Stimulated activated naive CD8-positive, alpha-beta T cell treated with anti-CD3 and anti-CD28 coated beads, Interleukin-15, amount 100 ng/mL, for 72 hours (primary cell): ENCODE measurements around the gene TBC1D12.
"Not testable (repeated sequence)": the region's sequence is repeated elsewhere in the genome, so short reads cannot be mapped to it uniquely, and the experiment has no call there.

ENCODE experiments used
- ATAC-seq: fragments of 150-1000 bp; cut with Tn5 transposase; 2 replicates; pipeline ENCODE4 v1.10.0; 2021; ENCODE audit warnings: mild to moderate bottlenecking, moderate library complexity
- DNase-seq, 2 donors: peaks; one replicate each; pipeline ENCODE4 v3.0.0; 2021 to 2022
- H3K27ac Mint-ChIP-seq, 2 donors: one replicate each; pipeline ENCODE4 v1.8.0; 2022; ENCODE audit warnings: mild to moderate bottlenecking in 2 of 2, mixed read lengths in 2 of 2, moderate library complexity in 2 of 2
- H3K27me3 Mint-ChIP-seq: one replicate; pipeline ENCODE4 v1.8.0; 2022; ENCODE audit warnings: mixed read lengths
- H3K4me1 Mint-ChIP-seq: one replicate; pipeline ENCODE4 v1.8.0; 2022; ENCODE audit warnings: mild to moderate bottlenecking, mixed read lengths
- H3K4me3 Mint-ChIP-seq, 2 donors: one replicate each; pipeline ENCODE4 v1.8.0; 2022; ENCODE audit warnings: mild to moderate bottlenecking in 2 of 2, mixed read lengths in 2 of 2, moderate library complexity in 1 of 2
- H3K9me3 Mint-ChIP-seq, 2 donors: one replicate each; pipeline ENCODE4 v1.8.0; 2022; ENCODE audit warnings: mixed read lengths in 2 of 2

Gene TBC1D12

GRCh38 chr10:94531550-94531949 lies 129.2 kb downstream of the TBC1D12 start:
- DNase-seq, H3K4me1 Mint-ChIP-seq, ATAC-seq, H3K4me3 Mint-ChIP-seq, H3K9me3 Mint-ChIP-seq, H3K27ac Mint-ChIP-seq: not testable (repeated sequence)
- H3K27me3 Mint-ChIP-seq = peaks cover 27% of the 10 kb centered on the region

- DNase-seq (no peak), ATAC-seq (no peak)
- Mint-ChIP-seq H3K4me1 (no peaks in the 10 kb centered on the region), H3K4me3 (no peak overlapping the region), H3K9me3 (no peaks in the 10 kb centered on the region), H3K27me3 (peaks cover 13% of the 10 kb centered on the region), H3K27ac (no peak overlapping the region)
These were observed 130.7 kb downstream of the TBC1D12 start for GRCh38 chr10:94533027-94533426.

GRCh38 chr10:94542282-94542681 lies 139.9 kb downstream of the TBC1D12 start:
- not testable (repeated sequence) for H3K27ac Mint-ChIP-seq, H3K9me3 Mint-ChIP-seq, H3K4me1 Mint-ChIP-seq, H3K4me3 Mint-ChIP-seq, ATAC-seq, DNase-seq
- H3K27me3 Mint-ChIP-seq = peaks cover 14% of the 10 kb centered on the region

- Mint-ChIP-seq H3K27me3 (peaks cover under 1% of the 10 kb centered on the region), H3K4me1 (peaks cover 16% of the 10 kb centered on the region), H3K4me3 (peak within 1 kb of the TSS; percentile 98 to 100), H3K9me3 (peaks cover 0 to 4% of the 10 kb centered on the region in 2 donors), H3K27ac (peak within 1 kb of the TSS; percentile 99 to 100)
- ATAC-seq (peak; percentile 90), DNase-seq (peak; percentile 78 to 82)
These were observed 143.2 kb downstream of the TBC1D12 start, which contains the start of gene HELLS for GRCh38 chr10:94545391-94546048. TSS of gene HELLS (plus strand) at chr10:94545788. CDS start at chr10:94545922, 134 bp downstream.

- peak overlapping the region; percentile 98 to 100 for H3K4me3 Mint-ChIP-seq
- peaks cover 0 to under 1% of the 10 kb centered on the region in 2 donors for H3K9me3 Mint-ChIP-seq
- H3K27ac Mint-ChIP-seq = peak overlapping the region; percentile 99 to 100
- H3K4me1 Mint-ChIP-seq = peaks cover 16% of the 10 kb centered on the region
- ATAC-seq (no peak), DNase-seq (peak in 1 of 2 donors; percentile 5)
- H3K27me3 Mint-ChIP-seq = no peaks in the 10 kb centered on the region
These were observed 143.9 kb downstream of the TBC1D12 start for GRCh38 chr10:94546049-94546900.

GRCh38 chr10:94546901-94547185 lies 144.5 kb downstream of the TBC1D12 start:
- Mint-ChIP-seq H3K27ac (no peak overlapping the region), H3K4me3 (peak overlapping the region; percentile 98 to 100), H3K4me1 (peaks cover 16% of the 10 kb centered on the region), H3K9me3 (no peaks in the 10 kb centered on the region), H3K27me3 (no peaks in the 10 kb centered on the region)
- DNase-seq (no peak), ATAC-seq (no peak)

GRCh38 chr10:94549221-94549620 lies 146.9 kb downstream of the TBC1D12 start:
- Mint-ChIP-seq H3K4me1 (peaks cover 16% of the 10 kb centered on the region), H3K4me3 (no peak overlapping the region), H3K9me3 (no peaks in the 10 kb centered on the region), H3K27me3 (no peaks in the 10 kb centered on the region), H3K27ac (no peak overlapping the region)
- ATAC-seq = no peak
- DNase-seq = no peak

GRCh38 chr10:94567714-94568307 lies 165.5 kb downstream of the TBC1D12 start:
- not testable (repeated sequence) for ATAC-seq, DNase-seq, H3K9me3 Mint-ChIP-seq, H3K4me3 Mint-ChIP-seq, H3K27me3 Mint-ChIP-seq, H3K4me1 Mint-ChIP-seq
- peak overlapping the region in 1 of 2 donors; percentile 67 for H3K27ac Mint-ChIP-seq

GRCh38 chr10:94571081-94571480 lies 168.7 kb downstream of the TBC1D12 start:
- Mint-ChIP-seq H3K4me3 (no peak overlapping the region), H3K9me3 (no peaks in the 10 kb centered on the region), H3K4me1 (no peaks in the 10 kb centered on the region), H3K27ac (no peak overlapping the region), H3K27me3 (no peaks in the 10 kb centered on the region)
- no peak for DNase-seq
- no peak for ATAC-seq

- DNase-seq = no peak
- H3K27ac Mint-ChIP-seq = peak overlapping the region in 1 of 2 donors; percentile 44
- H3K4me1 Mint-ChIP-seq = no peaks in the 10 kb centered on the region
- no peaks in the 10 kb centered on the region for H3K27me3 Mint-ChIP-seq
- no peak overlapping the region for H3K4me3 Mint-ChIP-seq
- no peak for ATAC-seq
- H3K9me3 Mint-ChIP-seq = no peaks in the 10 kb centered on the region
These were observed 169.2 kb downstream of the TBC1D12 start for GRCh38 chr10:94571528-94571927.

GRCh38 chr10:94578790-94579189 lies 176.4 kb downstream of the TBC1D12 start:
- no peaks in the 10 kb centered on the region for H3K4me1 Mint-ChIP-seq
- no peak overlapping the region for H3K4me3 Mint-ChIP-seq
- DNase-seq = no peak
- no peak overlapping the region for H3K27ac Mint-ChIP-seq
- H3K9me3 Mint-ChIP-seq = no peaks in the 10 kb centered on the region
- no peak for ATAC-seq
- no peaks in the 10 kb centered on the region for H3K27me3 Mint-ChIP-seq

- Mint-ChIP-seq H3K4me1 (no peaks in the 10 kb centered on the region), H3K9me3 (no peaks in the 10 kb centered on the region), H3K27me3 (no peaks in the 10 kb centered on the region), H3K4me3 (no peak overlapping the region), H3K27ac (no peak overlapping the region)
- DNase-seq = no peak
- ATAC-seq = no peak
These were observed 180.8 kb downstream of the TBC1D12 start for GRCh38 chr10:94583124-94583523.
